ENCODE measurements around the gene SKA1. TPM values are rescaled to one million over a fixed set of nuclear protein-coding genes. Genes with fewer than 3 reads are reported as not detected.

SKA1 gene
- total RNA-seq, 1 donor from 2014 or later = 0.44 TPM

DNA sequence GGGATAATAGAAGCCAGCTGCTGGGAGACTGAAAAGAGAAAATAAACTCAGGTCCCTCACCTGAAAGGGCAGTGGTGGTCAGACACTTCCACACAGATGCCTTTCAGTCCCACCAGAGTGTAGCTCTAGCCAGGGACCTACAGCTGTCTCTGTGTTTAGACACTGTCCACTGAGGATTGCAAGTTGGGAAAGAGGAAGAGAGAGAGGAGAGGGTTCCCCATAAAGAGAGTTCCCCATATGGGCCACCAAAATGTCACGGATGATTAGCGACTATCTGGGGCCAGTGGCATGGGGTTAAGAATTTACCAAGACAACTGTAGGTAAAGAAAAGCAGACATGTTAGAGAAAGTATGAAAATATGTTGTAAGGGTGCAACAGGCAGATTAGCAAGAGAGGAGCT lies 36.7 kb upstream of the SKA1 start:
- no peaks in the 10 kb centered on the region for H3K4me1 ChIP-seq
- no peaks in the 10 kb centered on the region for H3K9me3 ChIP-seq (replicated peaks)
- DNase-seq = no peak
- H3K4me3 ChIP-seq = no peak overlapping the region
- H3K36me3 ChIP-seq = no peaks in the 10 kb centered on the region
- no peak overlapping the region for H3K27ac ChIP-seq (replicated peaks)
- H3K27me3 ChIP-seq (ENCODE audit: low read depth) = no peaks in the 10 kb centered on the region
- TF ChIP-seq, protein P1, sequence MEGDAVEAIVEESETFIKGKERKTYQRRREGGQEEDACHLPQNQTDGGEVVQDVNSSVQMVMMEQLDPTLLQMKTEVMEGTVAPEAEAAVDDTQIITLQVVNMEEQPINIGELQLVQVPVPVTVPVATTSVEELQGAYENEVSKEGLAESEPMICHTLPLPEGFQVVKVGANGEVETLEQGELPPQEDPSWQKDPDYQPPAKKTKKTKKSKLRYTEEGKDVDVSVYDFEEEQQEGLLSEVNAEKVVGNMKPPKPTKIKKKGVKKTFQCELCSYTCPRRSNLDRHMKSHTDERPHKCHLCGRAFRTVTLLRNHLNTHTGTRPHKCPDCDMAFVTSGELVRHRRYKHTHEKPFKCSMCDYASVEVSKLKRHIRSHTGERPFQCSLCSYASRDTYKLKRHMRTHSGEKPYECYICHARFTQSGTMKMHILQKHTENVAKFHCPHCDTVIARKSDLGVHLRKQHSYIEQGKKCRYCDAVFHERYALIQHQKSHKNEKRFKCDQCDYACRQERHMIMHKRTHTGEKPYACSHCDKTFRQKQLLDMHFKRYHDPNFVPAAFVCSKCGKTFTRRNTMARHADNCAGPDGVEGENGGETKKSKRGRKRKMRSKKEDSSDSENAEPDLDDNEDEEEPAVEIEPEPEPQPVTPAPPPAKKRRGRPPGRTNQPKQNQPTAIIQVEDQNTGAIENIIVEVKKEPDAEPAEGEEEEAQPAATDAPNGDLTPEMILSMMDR (IDR thresholded peaks at IDR 0.05; ENCODE audit: borderline replicate concordance) = no peak
- intact Hi-C loops (cut with micrococcal nuclease) = no loop called here

- intact Hi-C loops (cut with micrococcal nuclease) = no loop called here
- Histone ChIP-seq H3K9me3 (replicated peaks) (no peaks in the 10 kb centered on the region), H3K27me3 (ENCODE audit: low read depth) (no peaks in the 10 kb centered on the region), H3K27ac (replicated peaks) (no peak overlapping the region), H3K4me3 (no peak overlapping the region), H3K4me1 (no peaks in the 10 kb centered on the region), H3K36me3 (no peaks in the 10 kb centered on the region)
- DNase-seq = no peak
- TF ChIP-seq, protein P1 (IDR thresholded peaks at IDR 0.05; ENCODE audit: borderline replicate concordance) = no peak
Measured at GRCh38 chr18:50338715-50339114, 36.1 kb upstream of the SKA1 start.

DNA sequence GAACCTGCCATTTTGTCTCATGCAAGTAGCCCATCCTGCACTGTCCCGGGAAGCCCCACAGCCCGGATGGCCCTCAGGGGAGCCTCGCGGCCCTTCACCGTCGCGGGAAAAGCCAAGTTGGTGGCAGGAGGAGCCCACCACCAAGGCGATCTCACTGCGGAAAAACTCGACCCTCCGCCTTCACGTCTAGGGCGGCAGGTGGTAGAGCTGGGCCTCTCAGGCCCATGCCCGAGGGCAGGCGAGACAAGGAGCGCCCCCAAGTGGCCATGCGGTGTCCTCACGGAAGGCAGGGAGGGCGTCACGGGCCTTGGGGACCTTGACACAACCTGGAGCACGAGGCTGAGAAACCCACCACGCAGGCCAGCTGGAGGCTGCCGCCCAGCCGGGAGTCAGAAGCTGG lies 34.8 kb upstream of the SKA1 start:
- H3K4me1 ChIP-seq = no peaks in the 10 kb centered on the region
- no peaks in the 10 kb centered on the region for H3K36me3 ChIP-seq
- intact Hi-C loops (cut with micrococcal nuclease) = no loop called here
- DNase-seq = no peak
- TF ChIP-seq, protein P1 (IDR thresholded peaks at IDR 0.05; ENCODE audit: borderline replicate concordance) = no peak
- no peak overlapping the region for H3K4me3 ChIP-seq
- H3K9me3 ChIP-seq (replicated peaks) = no peaks in the 10 kb centered on the region
- no peak overlapping the region for H3K27ac ChIP-seq (replicated peaks)
- H3K27me3 ChIP-seq (ENCODE audit: low read depth) = no peaks in the 10 kb centered on the region

GRCh38 chr18:50341443-50341842 lies 33.4 kb upstream of the SKA1 start:
- Histone ChIP-seq H3K27me3 (ENCODE audit: low read depth) (no peaks in the 10 kb centered on the region), H3K36me3 (no peaks in the 10 kb centered on the region), H3K9me3 (replicated peaks) (no peaks in the 10 kb centered on the region), H3K4me3 (no peak overlapping the region), H3K4me1 (no peaks in the 10 kb centered on the region), H3K27ac (replicated peaks) (no peak overlapping the region)
- DNase-seq = no peak
- TF ChIP-seq, protein P1 (IDR thresholded peaks at IDR 0.05; ENCODE audit: borderline replicate concordance) = no peak
- intact Hi-C loops (cut with micrococcal nuclease) = no loop called here

DNA sequence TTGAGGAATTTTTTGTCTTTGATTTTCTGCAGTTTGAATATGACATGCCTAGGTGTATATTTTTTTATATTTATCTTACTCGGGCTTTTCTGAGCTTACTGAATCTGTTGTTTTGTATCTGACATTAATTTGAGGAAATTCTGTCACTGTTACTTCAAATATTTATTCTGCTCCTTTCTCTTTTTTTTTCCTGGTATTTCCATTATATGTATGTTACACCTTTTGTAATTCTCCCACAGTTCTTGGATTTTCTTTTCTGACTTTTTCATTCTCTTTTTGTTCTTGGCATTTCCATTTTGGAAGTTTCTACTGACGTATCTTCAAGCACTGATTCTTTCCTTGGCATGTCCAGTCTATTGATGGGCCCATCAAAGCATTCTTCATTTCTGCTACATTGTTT lies 24.1 kb upstream of the SKA1 start:
- H3K4me3 ChIP-seq = no peak overlapping the region
- H3K4me1 ChIP-seq = no peaks in the 10 kb centered on the region
- intact Hi-C loops (cut with micrococcal nuclease) = no loop called here
- H3K27ac ChIP-seq (replicated peaks) = no peak overlapping the region
- TF ChIP-seq, protein P1 (IDR thresholded peaks at IDR 0.05; ENCODE audit: borderline replicate concordance) = no peak
- no peak for DNase-seq
- H3K36me3 ChIP-seq = no peaks in the 10 kb centered on the region
- no peaks in the 10 kb centered on the region for H3K9me3 ChIP-seq (replicated peaks)
- peaks cover 45% of the 10 kb centered on the region for H3K27me3 ChIP-seq (ENCODE audit: low read depth)
